HG02973 (cell line): ENCODE measurements around the gene PTPRK.

Experiments used
- ATAC-seq: cut with Tn5 transposase; IDR thresholded peaks from one replicate; pipeline ENCODE4 v1.9.1; 2021; ENCODE audit warnings: moderate library complexity; ENCODE audit not compliant: unreplicated experiment

Gene PTPRK

DNA sequence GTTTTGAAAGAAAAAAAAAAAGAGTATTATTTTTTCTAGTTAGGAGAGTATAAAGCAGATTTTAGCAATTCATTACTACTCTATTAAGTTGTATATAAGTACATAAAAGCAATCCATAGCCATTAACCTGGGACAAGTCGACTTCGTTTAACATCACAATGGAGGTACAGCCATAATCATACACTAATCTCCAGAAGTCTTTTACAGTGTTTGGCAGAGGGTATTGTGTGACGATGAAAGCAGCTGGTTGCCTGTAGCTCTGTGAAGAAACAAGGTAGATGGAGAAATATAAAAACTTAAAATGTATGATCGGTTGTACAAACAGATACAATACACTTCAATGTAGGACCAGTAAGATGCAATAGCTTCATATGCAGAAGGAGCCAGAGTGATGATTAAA lies 543.6 kb downstream of the PTPRK start:
- no peak for ATAC-seq

DNA sequence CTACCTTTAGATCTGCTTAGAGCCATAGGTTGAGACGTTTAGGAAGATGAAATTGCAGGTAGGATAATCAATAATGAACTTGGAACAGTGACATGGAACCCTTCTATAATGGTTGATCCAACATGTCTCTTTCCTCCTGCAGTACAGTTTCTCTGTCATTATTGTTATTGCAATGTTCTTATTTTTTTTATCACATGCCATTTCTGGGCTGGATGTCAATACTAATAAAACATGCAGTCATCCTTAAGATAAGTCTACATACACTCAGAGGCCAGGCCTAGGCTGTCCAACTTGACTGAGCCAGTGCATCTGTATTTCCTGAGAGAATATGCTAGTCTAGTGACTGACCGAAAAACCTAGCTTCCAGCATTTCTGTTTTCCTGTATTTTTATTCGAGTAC lies 544.3 kb downstream of the PTPRK start:
- ATAC-seq, result no peak

GRCh38 chr6:127972815-127973214 lies 547.6 kb downstream of the PTPRK start:
- ATAC-seq, result no peak

GRCh38 chr6:127971945-127972391 lies 548.4 kb downstream of the PTPRK start:
- no peak for ATAC-seq

DNA sequence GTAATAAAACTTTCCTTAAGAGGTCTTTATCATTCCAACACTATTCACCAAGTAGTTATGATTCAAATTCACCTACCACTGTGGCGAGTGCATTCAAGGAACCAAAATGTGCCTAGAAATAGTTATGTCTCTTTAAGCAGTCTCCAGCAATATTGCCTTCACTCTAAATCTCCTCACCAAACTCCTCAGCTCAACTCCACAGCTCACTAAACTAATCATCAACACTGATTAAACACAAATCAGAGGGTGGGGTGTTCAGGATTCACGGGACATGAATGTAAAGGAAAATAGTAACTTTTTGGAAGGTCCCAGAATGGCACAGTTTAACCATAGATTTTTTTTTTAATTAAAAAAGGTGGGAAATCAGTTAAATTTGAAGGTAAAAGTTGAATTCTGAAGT lies 549.0 kb downstream of the PTPRK start:
- no peak for ATAC-seq

DNA sequence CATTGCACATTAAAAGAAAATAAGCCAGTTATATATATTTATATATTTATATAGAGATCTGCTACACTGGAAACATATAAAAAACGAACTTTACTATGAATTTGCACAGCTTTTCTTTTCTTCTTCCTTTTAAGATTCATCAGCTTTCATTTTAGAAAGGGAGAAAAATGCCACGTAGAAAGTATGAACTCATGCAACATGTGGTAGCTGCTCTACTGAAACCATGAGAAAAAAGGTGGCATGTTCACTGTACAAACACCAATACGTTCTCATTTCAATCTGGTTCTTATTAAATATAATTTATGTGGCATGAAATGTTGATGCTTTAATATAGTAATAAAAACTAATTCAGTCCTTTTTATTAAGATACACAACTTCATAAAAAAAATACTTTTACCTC lies 550.7 kb downstream of the PTPRK start:
- no peak for ATAC-seq

DNA sequence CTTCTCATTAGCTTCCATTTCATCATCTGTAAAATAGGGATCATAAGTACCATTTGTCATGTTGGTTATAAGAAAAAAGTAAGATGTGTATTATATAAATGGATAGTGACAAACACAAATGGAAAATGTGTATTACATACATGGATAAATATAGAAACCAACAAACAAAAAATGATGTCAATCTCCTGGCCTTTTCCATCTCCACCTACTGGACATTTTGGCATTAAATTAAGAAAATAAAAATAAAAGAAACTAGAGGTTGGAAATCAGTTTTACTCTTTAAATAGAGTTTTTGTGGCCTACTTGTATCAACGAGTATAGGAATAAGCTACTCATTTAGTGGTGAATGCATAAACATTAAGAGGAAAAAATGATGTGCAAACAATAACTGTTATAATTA lies 552.0 kb downstream of the PTPRK start:
- no peak for ATAC-seq

- ATAC-seq, result no peak
Observed at GRCh38 chr6:127967708-127968107, 552.7 kb downstream of the PTPRK start.

- ATAC-seq, result no peak
Observed at GRCh38 chr6:127966616-127967015, 553.8 kb downstream of the PTPRK start.

DNA sequence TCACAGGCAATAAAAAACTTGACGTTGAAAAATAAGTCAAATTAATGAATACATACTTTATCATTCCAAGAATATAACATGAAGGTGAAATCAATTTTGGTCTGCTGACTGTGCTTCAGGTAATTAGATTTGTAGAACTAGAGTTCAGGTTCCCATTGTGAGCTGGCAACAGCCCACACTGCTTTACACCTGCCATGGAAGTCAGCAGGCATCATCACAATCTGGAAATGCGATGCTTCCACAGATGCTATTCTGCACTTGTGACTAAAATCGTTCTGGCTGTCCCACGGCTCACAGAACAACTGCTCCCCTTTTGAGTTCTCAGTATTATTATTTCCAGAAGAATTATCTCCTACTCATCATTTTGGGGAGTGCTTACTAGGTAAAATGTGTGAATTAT lies 556.9 kb downstream of the PTPRK start:
- ATAC-seq, result no peak

GRCh38 chr6:127959869-127960268 lies 560.5 kb downstream of the PTPRK start:
- no peak for ATAC-seq

DNA sequence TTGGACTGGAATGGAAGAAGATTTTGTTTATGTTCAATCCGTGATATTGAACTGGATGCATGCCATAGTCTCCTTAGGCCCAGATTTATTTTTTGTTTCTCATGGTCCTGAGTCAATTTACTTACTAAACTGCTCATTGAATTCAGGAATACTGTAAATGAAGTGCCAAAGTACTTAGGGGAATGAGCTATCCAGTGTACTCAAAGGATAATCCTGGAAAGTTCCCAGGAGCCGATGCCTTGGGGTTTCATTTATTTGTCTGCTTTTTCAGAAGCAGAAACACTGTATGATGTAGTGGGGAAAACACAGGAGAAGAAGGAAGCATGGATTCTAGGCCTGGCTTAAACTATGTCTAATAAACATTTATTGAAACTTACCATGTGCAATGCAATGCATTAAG lies 563.4 kb downstream of the PTPRK start:
- ATAC-seq, result no peak

- ATAC-seq, result no peak
Observed at GRCh38 chr6:127956260-127956888, 564.0 kb downstream of the PTPRK start.

GRCh38 chr6:127954082-127954481 lies 566.3 kb downstream of the PTPRK start:
- no peak for ATAC-seq

- ATAC-seq, result no peak
Observed at GRCh38 chr6:127952831-127953230, 567.6 kb downstream of the PTPRK start.

DNA sequence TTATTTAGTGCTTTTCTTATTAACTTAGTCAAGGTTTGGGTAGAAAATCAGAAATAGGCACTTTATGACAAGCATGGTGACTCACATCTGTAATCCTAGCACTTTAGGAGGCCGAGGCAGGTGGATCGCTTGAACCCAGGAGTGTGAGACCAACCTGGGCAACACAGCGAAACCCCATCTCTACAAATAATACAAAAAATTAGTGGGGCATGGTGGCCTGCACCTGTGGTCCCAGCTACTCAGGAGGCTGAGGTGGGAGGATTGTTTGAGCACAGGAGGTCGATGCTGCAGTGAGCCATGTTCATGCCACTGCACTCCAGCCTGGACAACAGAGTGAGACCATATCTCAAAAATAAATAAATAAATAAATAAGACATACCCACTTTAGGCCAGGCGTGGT lies 568.2 kb downstream of the PTPRK start:
- ATAC-seq, result no peak

DNA sequence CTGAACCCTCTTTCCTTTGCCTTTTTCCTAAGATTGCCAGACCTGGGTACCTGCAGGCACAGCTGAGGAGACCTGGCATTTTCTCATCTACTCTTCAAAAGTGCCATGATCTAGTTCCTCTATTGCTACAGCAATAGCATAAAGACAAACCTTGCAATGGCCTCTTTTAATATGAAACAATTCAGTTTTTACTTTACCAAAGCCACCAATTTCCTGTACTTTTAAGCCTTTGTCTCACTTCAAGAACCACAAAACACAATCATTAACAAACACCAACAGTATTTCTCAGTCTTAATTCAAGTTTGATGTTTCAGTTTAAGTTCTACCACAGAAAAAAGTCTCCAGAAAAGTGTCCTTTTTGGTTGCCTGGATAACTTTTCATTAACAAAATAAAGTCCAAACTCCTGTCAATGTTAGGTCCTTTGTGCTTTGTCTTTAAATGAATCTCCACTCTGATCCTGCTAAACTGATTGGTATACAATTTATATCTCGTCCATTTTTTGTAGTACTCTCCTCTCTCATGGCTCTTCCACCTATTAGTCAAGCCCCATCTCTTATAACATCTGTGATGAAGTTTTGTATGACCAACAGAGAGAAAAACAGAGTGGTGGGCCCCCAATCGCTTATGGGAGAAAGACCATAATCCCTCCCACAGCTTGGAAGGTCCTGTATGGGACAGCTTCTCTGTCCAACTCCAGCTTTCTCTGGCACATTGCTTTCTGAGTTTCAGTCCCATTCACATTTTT lies 569.1 kb downstream of the PTPRK start:
- ATAC-seq, result peak; percentile 77

- peak; percentile 30 for ATAC-seq
Observed at GRCh38 chr6:127950566-127951145, 569.7 kb downstream of the PTPRK start.

DNA sequence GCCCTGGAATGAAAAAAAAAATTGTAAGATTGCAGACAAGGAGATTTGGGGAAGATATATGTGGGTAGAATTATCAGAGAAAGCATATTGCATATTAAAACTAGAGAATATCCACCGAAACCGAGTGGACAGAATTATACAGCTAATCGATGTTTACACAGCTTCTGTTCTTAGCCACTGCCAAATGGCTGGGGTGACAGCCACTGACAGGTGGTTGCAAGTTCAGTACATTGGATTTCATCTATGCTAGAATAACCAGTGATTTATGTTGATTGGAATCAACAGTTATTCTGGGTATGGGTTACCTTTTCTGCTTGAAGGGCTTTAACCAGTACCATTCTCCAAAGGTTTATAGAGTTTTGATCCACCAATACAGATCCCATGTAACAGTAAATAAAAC lies 571.1 kb downstream of the PTPRK start:
- ATAC-seq, result no peak

DNA sequence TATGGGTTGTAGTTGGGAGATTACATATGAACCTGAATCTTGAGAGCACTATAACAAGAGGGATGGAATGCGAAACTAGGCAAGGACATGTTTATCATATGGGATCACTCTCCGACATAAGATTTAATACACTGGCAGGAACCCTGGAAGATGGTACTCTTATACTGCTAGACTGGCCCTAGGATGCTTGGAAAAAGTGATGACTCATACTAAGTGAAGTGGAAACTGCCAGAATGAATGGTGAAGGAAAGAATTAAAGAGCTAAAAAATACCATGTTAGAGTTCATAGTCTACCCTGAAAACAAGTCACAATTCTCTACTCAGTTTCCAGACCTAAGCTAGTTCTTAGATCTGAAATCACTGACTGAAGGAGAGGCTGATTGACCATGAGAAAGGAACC lies 574.0 kb downstream of the PTPRK start:
- ATAC-seq, result no peak

DNA sequence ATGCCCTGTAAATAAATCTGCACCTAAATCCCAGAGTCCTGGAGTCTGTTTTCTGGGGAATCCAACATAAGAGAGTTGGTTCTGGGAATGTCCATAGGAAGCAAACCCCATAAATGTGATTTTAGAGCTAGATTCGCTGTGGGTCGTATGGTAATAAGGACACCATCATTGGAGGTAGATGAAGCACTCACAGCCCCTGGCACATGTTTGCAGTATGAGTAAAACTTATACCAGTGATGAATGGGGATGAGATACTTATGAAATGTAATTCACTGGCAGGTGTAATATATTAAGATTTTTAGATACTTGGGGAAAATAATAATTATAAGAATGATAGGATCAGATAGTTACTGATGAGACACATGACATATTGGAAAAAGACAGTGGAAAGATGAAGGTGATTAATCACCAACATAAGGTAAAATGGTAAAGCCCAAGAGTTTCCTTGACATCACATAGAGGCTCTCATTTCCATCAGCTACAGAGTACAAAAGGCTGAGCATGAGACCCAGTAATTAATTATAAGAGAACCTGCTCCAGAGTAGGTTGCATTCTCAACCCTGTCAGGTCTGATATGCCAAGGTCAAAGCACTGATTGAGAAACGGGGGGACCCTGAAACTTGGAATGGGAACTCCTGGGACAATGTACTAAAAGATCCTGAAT lies 574.8 kb downstream of the PTPRK start:
- no peak for ATAC-seq

GRCh38 chr6:127941228-127941627 lies 579.2 kb downstream of the PTPRK start:
- ATAC-seq, result no peak
